Effector memory CD8-positive, alpha-beta T cell (primary cell): ENCODE measurements around the gene ZNF362.

Source experiments
- ATAC-seq: fragments of 150-1000 bp; cut with Tn5 transposase; replicated peaks from 2 replicates; pipeline ENCODE4 v1.10.0; 2021; ENCODE audit warnings: mild to moderate bottlenecking, moderate library complexity
- DNase-seq, 3 experiments: peaks; one replicate each; pipeline ENCODE4 v3.0.0; 2021
- H3K27ac Mint-ChIP-seq, 2 donors: one replicate each; pipeline ENCODE4 v1.8.0; 2022; ENCODE audit warnings: mild to moderate bottlenecking in 2 of 2, mixed read lengths in 2 of 2, moderate library complexity in 2 of 2
- H3K27me3 Mint-ChIP-seq, 2 donors: one replicate each; pipeline ENCODE4 v1.8.0; 2022; ENCODE audit warnings: mixed read lengths in 2 of 2
- H3K36me3 Mint-ChIP-seq: one replicate; pipeline ENCODE4 v1.8.0; 2022; ENCODE audit warnings: mild to moderate bottlenecking, moderate library complexity, mixed read lengths; ENCODE audit not compliant: insufficient read depth
- H3K4me1 Mint-ChIP-seq, 2 donors: one replicate each; pipeline ENCODE4 v1.8.0; 2022; ENCODE audit warnings: low read depth in 2 of 2, mixed read lengths in 2 of 2
- H3K4me3 Mint-ChIP-seq, 2 donors: one replicate each; pipeline ENCODE4 v1.8.0; 2022; ENCODE audit warnings: mild to moderate bottlenecking in 2 of 2, mixed read lengths in 2 of 2, moderate library complexity in 2 of 2
- H3K9me3 Mint-ChIP-seq, 2 donors: one replicate each; pipeline ENCODE4 v1.8.0; 2022; ENCODE audit warnings: mixed read lengths in 2 of 2

Gene ZNF362

DNA sequence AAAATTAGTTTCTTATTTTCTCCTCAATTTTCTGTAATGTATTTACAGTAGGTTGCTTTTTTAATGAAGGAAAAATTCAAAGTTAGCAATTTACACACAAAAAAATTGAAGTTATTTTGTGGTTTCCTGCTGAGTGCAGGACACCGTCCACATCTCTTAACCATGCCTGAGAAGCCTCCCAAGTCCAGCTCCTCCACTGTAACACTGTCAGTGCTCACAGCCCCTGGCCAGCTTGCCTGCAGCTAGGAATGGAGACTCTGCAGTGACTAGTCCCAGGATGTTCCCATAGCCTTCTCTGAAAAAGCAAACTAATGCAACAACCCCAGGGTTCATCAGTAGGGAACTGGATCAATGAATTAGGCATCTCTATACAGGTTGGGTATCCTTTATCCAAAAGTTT, 61.1 kb downstream of the ZNF362 start:
- Mint-ChIP-seq H3K36me3 (peaks cover 4% of the 10 kb centered on the region), H3K4me1 (no peaks in the 10 kb centered on the region), H3K27me3 (peaks cover 6 to 22% of the 10 kb centered on the region in 2 donors), H3K9me3 (no peaks in the 10 kb centered on the region), H3K27ac (no peak overlapping the region), H3K4me3 (no peak overlapping the region)
- DNase-seq = no peak
- ATAC-seq = no peak

DNA sequence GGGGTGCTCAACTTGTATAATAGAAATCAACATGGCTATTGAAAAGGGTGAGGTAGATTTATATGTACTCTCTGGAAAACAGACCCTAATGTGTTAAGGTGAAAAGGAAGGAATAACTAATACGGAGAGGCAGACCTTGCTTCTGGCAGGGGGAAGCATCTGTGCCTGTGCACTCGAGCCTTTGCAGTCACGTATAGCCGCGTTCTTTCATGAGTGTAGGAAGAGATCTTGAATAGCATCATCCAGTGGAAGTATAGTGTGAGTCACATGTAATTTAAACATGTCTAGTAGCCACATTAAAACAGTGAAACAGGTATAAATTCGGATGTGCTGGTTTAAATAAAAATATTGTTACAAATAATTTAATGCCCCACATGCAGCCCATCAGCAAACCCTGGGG, 61.7 kb downstream of the ZNF362 start:
- H3K4me1 Mint-ChIP-seq = no peaks in the 10 kb centered on the region
- H3K9me3 Mint-ChIP-seq = no peaks in the 10 kb centered on the region
- no peak for DNase-seq
- H3K36me3 Mint-ChIP-seq = peaks cover 4% of the 10 kb centered on the region
- H3K27ac Mint-ChIP-seq = no peak overlapping the region
- no peak overlapping the region for H3K4me3 Mint-ChIP-seq
- H3K27me3 Mint-ChIP-seq = peaks cover 6 to 17% of the 10 kb centered on the region in 2 donors
- no peak for ATAC-seq

DNA sequence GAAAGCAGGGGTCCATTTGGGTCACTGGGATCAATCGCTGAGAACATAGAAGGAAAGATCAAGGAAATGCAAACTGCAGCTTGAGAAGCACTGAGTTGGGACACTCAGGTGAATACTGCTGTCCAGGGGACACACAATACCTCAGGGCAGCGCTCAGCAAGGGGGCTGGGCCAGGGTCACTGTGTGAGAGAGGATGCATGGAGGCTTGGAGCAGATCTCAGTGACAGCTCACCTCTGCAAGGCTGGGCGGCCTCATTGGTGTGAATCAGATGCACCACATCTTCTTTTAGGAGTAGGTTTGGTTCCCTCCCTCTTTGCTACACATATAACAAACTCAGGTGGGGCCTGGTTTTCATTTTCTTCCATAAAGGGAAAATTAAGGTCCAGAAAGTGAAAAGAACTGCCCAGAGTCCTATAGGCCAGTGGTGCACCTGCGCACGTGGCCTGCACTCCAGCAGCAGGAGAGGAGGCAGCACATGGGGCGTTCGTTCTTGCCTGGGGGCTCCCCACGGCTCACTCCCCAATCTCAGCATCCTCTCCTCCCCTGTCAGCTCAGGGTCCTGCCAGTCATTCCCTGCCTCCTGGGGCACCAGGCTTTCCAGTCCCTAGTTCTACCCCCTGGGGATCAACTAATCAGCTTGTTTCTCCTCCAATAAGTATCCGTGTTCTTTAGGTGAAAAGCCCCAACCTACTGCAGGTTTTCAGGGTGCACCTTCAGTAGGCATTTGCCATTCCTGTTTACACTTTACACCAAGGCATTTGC, 63.1 kb downstream of the ZNF362 start:
- Mint-ChIP-seq H3K4me1 (no peaks in the 10 kb centered on the region), H3K9me3 (no peaks in the 10 kb centered on the region), H3K27ac (no peak overlapping the region), H3K4me3 (no peak overlapping the region), H3K36me3 (peaks cover 10% of the 10 kb centered on the region), H3K27me3 (peaks cover 4 to 14% of the 10 kb centered on the region in 2 donors)
- no peak for DNase-seq
- ATAC-seq = no peak

DNA sequence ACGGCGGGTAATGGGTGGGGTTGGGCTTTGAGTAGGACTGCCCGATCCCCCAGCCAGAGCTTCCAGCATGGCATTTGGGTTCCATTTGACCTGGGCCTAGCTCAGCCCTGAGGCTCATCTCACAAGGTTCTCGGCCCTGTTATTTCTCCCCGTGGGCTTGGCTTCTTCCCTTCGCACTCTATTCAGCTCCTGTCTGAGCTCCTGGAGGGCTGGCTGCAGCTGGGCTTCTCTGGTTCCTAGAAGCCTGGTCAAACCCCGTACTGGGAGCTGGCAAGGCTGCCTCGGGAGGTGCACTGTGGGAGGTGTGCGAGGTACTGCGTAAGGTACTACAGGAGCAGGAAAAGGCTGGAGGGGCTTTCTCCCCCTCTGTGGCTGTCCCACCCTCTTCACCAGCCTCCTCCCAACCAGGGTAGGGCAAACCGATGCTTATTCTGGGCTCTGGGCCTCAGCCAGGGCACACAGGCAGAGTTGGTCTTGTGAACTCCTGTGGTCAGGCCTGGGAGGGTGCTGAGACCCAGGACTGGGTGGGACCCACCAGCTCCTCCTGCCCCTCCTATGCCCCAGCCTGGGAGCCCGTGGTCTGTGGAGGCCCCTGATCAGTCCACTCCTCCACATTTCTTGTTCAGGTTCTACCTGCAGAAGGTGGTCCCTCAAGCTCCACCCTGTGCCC, 63.8 kb downstream of the ZNF362 start:
- H3K4me1 Mint-ChIP-seq = no peaks in the 10 kb centered on the region
- ATAC-seq = no peak

DNA sequence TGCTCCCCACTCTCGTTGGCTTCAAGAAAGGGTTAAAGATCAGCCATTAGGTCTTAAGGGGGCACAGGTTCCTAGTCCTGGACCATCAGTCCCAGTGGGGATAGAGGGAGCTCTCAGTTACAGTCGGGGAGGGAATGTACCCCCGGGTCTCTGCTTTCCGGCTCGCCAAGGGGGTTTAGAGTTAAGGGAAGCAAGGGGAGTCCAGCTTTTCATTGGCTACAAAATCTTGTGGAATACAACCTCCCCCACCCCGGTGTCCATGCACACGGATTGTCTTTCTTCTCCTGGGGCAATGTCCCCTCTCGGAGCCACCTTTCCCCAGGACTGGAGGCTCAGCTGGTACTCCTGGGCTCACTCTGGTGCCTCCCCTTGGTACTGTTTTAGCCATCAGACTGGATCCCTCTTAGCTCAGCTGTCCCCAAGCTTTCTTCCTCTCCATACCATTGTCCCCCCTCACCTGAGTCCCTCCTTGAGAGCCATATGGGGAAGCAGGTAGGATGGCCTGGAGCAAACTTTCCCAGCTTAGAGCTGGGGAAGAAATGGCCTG, 64.4 kb downstream of the ZNF362 start, which contains the start of gene A3GALT2:
Gene A3GALT2 (minus strand): TSS at position 480 of the 547 bp plus-strand sequence. CDS start 0 bp downstream, at position 480.
- ATAC-seq = no peak
- DNase-seq = no peak
- no peak within 1 kb of the TSS for H3K4me3 Mint-ChIP-seq
- no peak within 1 kb of the TSS for H3K27ac Mint-ChIP-seq
- no peaks in the 10 kb centered on the region for H3K9me3 Mint-ChIP-seq
- peaks cover 0 to 8% of the 10 kb centered on the region in 2 donors for H3K27me3 Mint-ChIP-seq
- no peaks in the 10 kb centered on the region for H3K4me1 Mint-ChIP-seq
- peaks cover 19% of the 10 kb centered on the region for H3K36me3 Mint-ChIP-seq

More for the DNA sequence above, 63.8 kb downstream of the ZNF362 start:
- DNase-seq = no peak
- Mint-ChIP-seq H3K27ac (no peak overlapping the region), H3K4me3 (no peak overlapping the region), H3K9me3 (no peaks in the 10 kb centered on the region), H3K27me3 (peaks cover 0 to 8% of the 10 kb centered on the region in 2 donors), H3K36me3 (peaks cover 14% of the 10 kb centered on the region)

DNA sequence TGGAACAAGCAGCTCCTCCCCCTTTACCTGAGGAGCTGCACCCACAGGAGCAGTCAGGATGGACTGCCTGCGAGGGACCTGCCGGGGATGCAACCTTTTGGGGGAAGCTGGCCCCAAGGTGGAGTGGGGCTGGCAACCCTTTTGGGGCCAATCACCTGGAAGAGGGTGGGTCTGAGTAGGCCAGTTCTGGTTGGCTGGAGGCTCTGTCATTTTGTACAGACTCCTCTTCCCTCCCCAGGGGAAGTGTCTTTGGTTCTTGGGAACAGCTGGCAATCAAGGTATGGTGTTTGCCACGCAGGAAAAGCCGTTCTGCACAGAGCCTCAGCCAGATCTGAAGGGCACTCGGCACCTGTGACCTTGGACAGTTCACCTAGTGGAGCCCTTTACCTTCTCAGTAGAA, 64.9 kb downstream of the ZNF362 start:
- H3K27ac Mint-ChIP-seq = no peak overlapping the region
- H3K36me3 Mint-ChIP-seq = peaks cover 22% of the 10 kb centered on the region
- peaks cover 0 to 7% of the 10 kb centered on the region in 2 donors for H3K27me3 Mint-ChIP-seq
- H3K4me1 Mint-ChIP-seq = no peaks in the 10 kb centered on the region
- ATAC-seq (no peak), DNase-seq (no peak)
- H3K4me3 Mint-ChIP-seq = no peak overlapping the region
- no peaks in the 10 kb centered on the region for H3K9me3 Mint-ChIP-seq

- Mint-ChIP-seq H3K27ac (no peak overlapping the region), H3K9me3 (no peaks in the 10 kb centered on the region), H3K27me3 (no peaks in the 10 kb centered on the region), H3K4me1 (no peaks in the 10 kb centered on the region), H3K4me3 (no peak overlapping the region), H3K36me3 (peaks cover 32% of the 10 kb centered on the region)
- no peak for ATAC-seq
- no peak for DNase-seq
Measured at GRCh38 chr1:33322109-33322508, 65.8 kb downstream of the ZNF362 start.

DNA sequence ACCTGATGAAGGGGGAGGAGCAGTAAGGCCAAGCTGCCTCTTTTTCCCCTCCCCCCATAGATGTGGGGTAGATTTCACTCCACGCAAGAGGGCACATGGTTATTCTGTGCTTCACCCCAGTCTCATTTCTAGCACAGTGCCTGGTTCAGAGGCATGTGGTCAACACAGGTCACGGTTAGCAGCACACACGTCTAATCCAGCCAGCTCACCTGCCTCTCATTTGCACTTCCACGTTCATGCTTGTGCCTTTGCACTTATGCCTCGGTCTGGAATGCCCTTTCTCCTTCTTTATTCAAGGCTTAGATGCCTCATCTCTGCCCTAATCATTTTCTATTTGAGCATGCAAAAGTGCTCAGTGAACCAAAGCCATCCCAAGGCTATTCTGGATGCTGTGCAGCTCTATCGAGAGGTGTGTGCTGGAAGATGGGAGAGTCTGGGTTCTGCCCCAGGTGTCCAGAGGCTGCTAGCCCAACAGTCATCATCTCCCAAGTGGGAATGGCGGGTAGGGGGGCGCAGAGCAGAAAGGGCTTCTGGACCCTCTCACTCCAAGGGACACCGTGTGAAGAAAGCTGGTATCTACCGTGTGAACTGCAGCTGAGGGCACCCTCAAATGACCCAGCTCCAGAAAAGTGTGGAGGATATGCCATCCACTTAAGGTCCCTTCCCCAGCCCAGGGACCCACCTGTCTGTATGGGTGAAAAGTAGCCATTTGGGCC, 66.7 kb downstream of the ZNF362 start:
- H3K4me3 Mint-ChIP-seq = no peak overlapping the region
- H3K27ac Mint-ChIP-seq = peak overlapping the region; percentile 33 to 62
- H3K36me3 Mint-ChIP-seq = peaks cover 41% of the 10 kb centered on the region
- H3K4me1 Mint-ChIP-seq = no peaks in the 10 kb centered on the region
- H3K9me3 Mint-ChIP-seq = no peaks in the 10 kb centered on the region
- H3K27me3 Mint-ChIP-seq = no peaks in the 10 kb centered on the region
- ATAC-seq (no peak), DNase-seq (no peak)

GRCh38 chr1:33323663-33324477, 67.6 kb downstream of the ZNF362 start:
- peaks cover 49% of the 10 kb centered on the region for H3K36me3 Mint-ChIP-seq
- no peaks in the 10 kb centered on the region for H3K27me3 Mint-ChIP-seq
- no peak overlapping the region for H3K4me3 Mint-ChIP-seq
- H3K4me1 Mint-ChIP-seq = no peaks in the 10 kb centered on the region
- H3K9me3 Mint-ChIP-seq = no peaks in the 10 kb centered on the region
- H3K27ac Mint-ChIP-seq = peak overlapping the region; percentile 33 to 62
- DNase-seq (no peak), ATAC-seq (no peak)

GRCh38 chr1:33324677-33325575, 68.6 kb downstream of the ZNF362 start:
- no peaks in the 10 kb centered on the region for H3K4me1 Mint-ChIP-seq
- no peak overlapping the region for H3K4me3 Mint-ChIP-seq
- H3K36me3 Mint-ChIP-seq = peaks cover 60% of the 10 kb centered on the region
- DNase-seq = no peak
- H3K27ac Mint-ChIP-seq = no peak overlapping the region
- H3K9me3 Mint-ChIP-seq = no peaks in the 10 kb centered on the region
- no peaks in the 10 kb centered on the region for H3K27me3 Mint-ChIP-seq
- ATAC-seq = no peak

DNA sequence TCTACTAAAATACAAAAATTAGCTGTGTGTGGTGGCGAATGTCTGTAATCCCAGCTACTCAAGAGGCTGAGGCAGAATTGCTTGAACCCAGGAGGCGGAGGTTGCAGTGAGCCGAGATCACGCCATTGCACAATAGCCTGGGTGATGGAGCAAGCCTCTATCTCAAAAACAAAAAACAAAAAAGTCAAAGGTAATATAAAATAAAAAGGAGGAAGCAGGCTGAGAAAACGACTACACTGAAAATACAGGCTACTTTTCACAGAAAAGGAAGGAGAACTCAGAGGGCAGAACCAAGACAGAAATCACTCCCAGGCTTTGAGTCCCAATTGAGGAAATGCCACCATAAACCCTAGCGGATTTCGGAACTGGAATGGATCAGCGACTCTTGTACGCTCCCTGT, 70.5 kb downstream of the ZNF362 start:
- no peak overlapping the region for H3K4me3 Mint-ChIP-seq
- ATAC-seq = no peak
- no peaks in the 10 kb centered on the region for H3K9me3 Mint-ChIP-seq
- no peaks in the 10 kb centered on the region for H3K27me3 Mint-ChIP-seq
- peaks cover 73% of the 10 kb centered on the region for H3K36me3 Mint-ChIP-seq
- no peaks in the 10 kb centered on the region for H3K4me1 Mint-ChIP-seq
- H3K27ac Mint-ChIP-seq = no peak overlapping the region
- DNase-seq = no peak

- H3K4me1 Mint-ChIP-seq = no peaks in the 10 kb centered on the region
- H3K27ac Mint-ChIP-seq = no peak overlapping the region
- no peak overlapping the region for H3K4me3 Mint-ChIP-seq
- no peaks in the 10 kb centered on the region for H3K9me3 Mint-ChIP-seq
- no peaks in the 10 kb centered on the region for H3K27me3 Mint-ChIP-seq
- DNase-seq = no peak
- peaks cover 82% of the 10 kb centered on the region for H3K36me3 Mint-ChIP-seq
- no peak for ATAC-seq
Measured at GRCh38 chr1:33327587-33328325, 71.5 kb downstream of the ZNF362 start.
